HL-60/S4 (cell line): Measurements from ENCODE around the gene HSF5.

ENCODE experiments used
- in situ Hi-C: fragments of 300-500 bp; cut with MboI; formaldehyde crosslinking; loops from 2 replicates; pipeline ENCODE4 v1.14.3; 2022; ENCODE audit warnings: low sequenced_read_pairs

HSF5 gene

GRCh38 chr17:58487589-58488427 lies at the start of gene HSF5:
Gene HSF5 (minus strand): TSS chr17:58488408. CDS start chr17:58488274, 134 bp downstream.
- in situ Hi-C loops, result no loop called here

- in situ Hi-C loops, result no loop called here
Observed at GRCh38 chr17:58537266-58537665, 49.1 kb upstream of the HSF5 start.

GRCh38 chr17:58536542-58536941 lies 48.3 kb upstream of the HSF5 start:
- in situ Hi-C loops, result no loop called here

- in situ Hi-C loops, result no loop called here
Observed at GRCh38 chr17:58535431-58535830, 47.2 kb upstream of the HSF5 start.

GRCh38 chr17:58534901-58535421 lies 46.8 kb upstream of the HSF5 start:
- in situ Hi-C loops, result no loop called here

- in situ Hi-C loops, result no loop called here
Observed at GRCh38 chr17:58534331-58534730, 46.1 kb upstream of the HSF5 start.

GRCh38 chr17:58533616-58534188 lies 45.5 kb upstream of the HSF5 start:
- in situ Hi-C loops, result no loop called here

- in situ Hi-C loops, result no loop called here
Observed at GRCh38 chr17:58532555-58532951, 44.3 kb upstream of the HSF5 start.

- in situ Hi-C loops, result no loop called here
Observed at GRCh38 chr17:58531661-58532554, 43.7 kb upstream of the HSF5 start.

- in situ Hi-C loops, result no loop called here
Observed at GRCh38 chr17:58531122-58531521, 42.9 kb upstream of the HSF5 start.

- in situ Hi-C loops, result no loop called here
Observed at GRCh38 chr17:58530655-58531054, 42.4 kb upstream of the HSF5 start.

GRCh38 chr17:58529275-58529674 lies 41.1 kb upstream of the HSF5 start:
- in situ Hi-C loops, result loop anchor here (10.0 kb wide), 1 partner anchor 476 kb away; no protein-coding TSS in a partner anchor

GRCh38 chr17:58528443-58528842 lies 40.2 kb upstream of the HSF5 start:
- in situ Hi-C loops, result loop anchor here (10.0 kb wide), 1 partner anchor 476 kb away; no protein-coding TSS in a partner anchor

- in situ Hi-C loops, result loop anchor here (10.0 kb wide), 1 partner anchor 477 kb away; no protein-coding TSS in a partner anchor
Observed at GRCh38 chr17:58527949-58528348, 39.7 kb upstream of the HSF5 start.

- in situ Hi-C loops, result loop anchor here (10.0 kb wide), 1 partner anchor 477 kb away; no protein-coding TSS in a partner anchor
Observed at GRCh38 chr17:58527306-58527705, 39.1 kb upstream of the HSF5 start.

- in situ Hi-C loops, result loop anchor here (10.0 kb wide), 1 partner anchor 480 kb away; no protein-coding TSS in a partner anchor
Observed at GRCh38 chr17:58525239-58525638, 37.0 kb upstream of the HSF5 start.

- in situ Hi-C loops, result loop anchor here (10.0 kb wide), 1 partner anchor 483 kb away; no protein-coding TSS in a partner anchor
Observed at GRCh38 chr17:58521680-58522079, 33.5 kb upstream of the HSF5 start.

GRCh38 chr17:58520843-58521430 lies 32.7 kb upstream of the HSF5 start:
- in situ Hi-C loops, result loop anchor here (10.0 kb wide), 1 partner anchor 484 kb away; no protein-coding TSS in a partner anchor

GRCh38 chr17:58517928-58518609 lies 29.9 kb upstream of the HSF5 start:
- in situ Hi-C loops, result no loop called here
